Esophagus muscularis mucosa (tissue), 4 donors: ENCODE measurements around the gene MAMDC2.

Experiments used
- CTCF ChIP-seq, 3 experiments: fragments of 200-600 bp in 2 of 3; fragments of 450-650 bp in 1 of 3; sonication (generic) in 2 of 3; IDR thresholded peaks; one replicate each; pipeline ENCODE4 v1.5.1; 2017 to 2019; ENCODE audit warnings: antibody characterized with exemption in 3 of 3, mild to moderate bottlenecking in 2 of 3, moderate library complexity in 1 of 3
- EP300 ChIP-seq: sonication (generic); formaldehyde crosslinking; IDR thresholded peaks from one replicate; pipeline ENCODE4 v1.6.1; 2017; ENCODE audit warnings: antibody characterized with exemption
- POLR2A ChIP-seq: fragments of 450-650 bp; IDR thresholded peaks from one replicate; pipeline ENCODE4 v1.6.1; 2017; ENCODE audit warnings: antibody characterized with exemption, moderate library complexity, mild to moderate bottlenecking, low read depth
- POLR2AphosphoS5 ChIP-seq, 2 donors: sonication (generic); formaldehyde crosslinking; IDR thresholded peaks; one replicate each; pipeline ENCODE4 v1.6.1; 2017; ENCODE audit warnings: antibody characterized with exemption in 2 of 2

- TF ChIP-seq CTCF (IDR thresholded peaks at IDR 0.05) (no peak), EP300 (no peak), POLR2A (no peak), POLR2AphosphoS5 (IDR thresholded peaks at IDR 0.05) (no peak)
Observed at GRCh38 chr9:70232476-70232875, 188.8 kb downstream of the MAMDC2 start.
